Measurements from ENCODE around the gene ALPL.

The ALPL gene

GRCh38 chr1:21584096-21584495 lies 74.9 kb downstream of the ALPL start:
- no peak for DNase-seq

GRCh38 chr1:21585037-21585436 lies 75.8 kb downstream of the ALPL start:
- no peak for DNase-seq

- DNase-seq: no peak
Observed at GRCh38 chr1:21586222-21586621, 77.0 kb downstream of the ALPL start.

GRCh38 chr1:21586846-21587601 lies 77.8 kb downstream of the ALPL start:
- no peak for DNase-seq

- DNase-seq: no peak
Observed at GRCh38 chr1:21587602-21587953, 78.4 kb downstream of the ALPL start.

- DNase-seq: no peak
Observed at GRCh38 chr1:21589618-21590017, 80.4 kb downstream of the ALPL start.

GRCh38 chr1:21590126-21590880 lies 81.1 kb downstream of the ALPL start:
- no peak for DNase-seq

GRCh38 chr1:21590934-21591333 lies 81.7 kb downstream of the ALPL start:
- DNase-seq: no peak

- DNase-seq: no peak
Observed at GRCh38 chr1:21592086-21592865, 83.1 kb downstream of the ALPL start.

GRCh38 chr1:21593231-21593630 lies 84.0 kb downstream of the ALPL start:
- no peak for DNase-seq

- DNase-seq: no peak
Observed at GRCh38 chr1:21594501-21594900, 85.3 kb downstream of the ALPL start.

GRCh38 chr1:21594935-21595897 lies 86.0 kb downstream of the ALPL start:
- DNase-seq: peak; percentile 40

- DNase-seq: no peak
Observed at GRCh38 chr1:21596174-21596573, 87.0 kb downstream of the ALPL start.

- DNase-seq: no peak
Observed at GRCh38 chr1:21596628-21597027, 87.4 kb downstream of the ALPL start.

GRCh38 chr1:21597753-21598152 lies 88.5 kb downstream of the ALPL start:
- DNase-seq: no peak

GRCh38 chr1:21598417-21598816 lies 89.2 kb downstream of the ALPL start:
- DNase-seq: no peak

GRCh38 chr1:21598904-21599303 lies 89.7 kb downstream of the ALPL start:
- no peak for DNase-seq

- DNase-seq: no peak
Observed at GRCh38 chr1:21599402-21599801, 90.2 kb downstream of the ALPL start.

GRCh38 chr1:21601278-21602048 lies 92.2 kb downstream of the ALPL start:
- no peak for DNase-seq

GRCh38 chr1:21603177-21604138 lies 94.2 kb downstream of the ALPL start:
- no peak for DNase-seq

Data from activated naive CD4-positive, alpha-beta T cell treated with Interleukin-2 at 50 U/mL for 16 hours (primary cell).